Left ventricle myocardium superior (tissue), 1 donor: ENCODE data around the gene ZCCHC7. TPM values are rescaled to one million over a fixed set of nuclear protein-coding genes. Genes with fewer than 3 reads are reported as not detected.

Experiments used
- ATAC-seq: fragments of 200-7000 bp; cut with Tn5 transposase; one replicate; pipeline ENCODE4 v1.9.1; 2020; ENCODE audit warnings: mild to moderate bottlenecking, moderate library complexity
- DNase-seq: peaks from one replicate; pipeline ENCODE4 v3.0.0-alpha.2; 2020
- intact Hi-C: fragments of 100-400 bp; cut with micrococcal nuclease; formaldehyde crosslinking; loops from one replicate; pipeline ENCODE4 v1.11.0; 2022
- total RNA-seq: library from RNA; stranded (reverse); fragmentation: NEBNext Ultra II Directional; extraction: Animal tissue kit (Norgen Biotek cat#: 25700); gene quantifications from one replicate; pipeline ENCODE4 v1.2.1, GENCODE V29; 2021
- donor health status: DM: no; HTN: yes; CAD: no; lungs with severe emphysema.

ZCCHC7 gene
- total RNA-seq, 1 donor from 2014 or later, result 9.0 TPM

- no peak for DNase-seq
- intact Hi-C loops, result no loop called here
- ATAC-seq, result no peak
Observed at GRCh38 chr9:37343724-37344123, 223.3 kb downstream of the ZCCHC7 start.

- ATAC-seq, result no peak
- no peak for DNase-seq
- intact Hi-C loops, result no loop called here
Observed at GRCh38 chr9:37345038-37345437, 224.7 kb downstream of the ZCCHC7 start.

- ATAC-seq (no peak), DNase-seq (no peak)
- intact Hi-C loops, result no loop called here
Observed at GRCh38 chr9:37348917-37349316, 228.5 kb downstream of the ZCCHC7 start.

- intact Hi-C loops, result no loop called here
- DNase-seq, result no peak
- ATAC-seq, result no peak
Observed at GRCh38 chr9:37350486-37351190, 230.3 kb downstream of the ZCCHC7 start.

GRCh38 chr9:37353791-37354190 is 233.4 kb downstream of the ZCCHC7 start:
- DNase-seq (no peak), ATAC-seq (no peak)
- intact Hi-C loops, result no loop called here

- intact Hi-C loops, result no loop called here
- ATAC-seq (no peak), DNase-seq (no peak)
Observed at GRCh38 chr9:37362430-37362829, 242.1 kb downstream of the ZCCHC7 start.

- no peak for DNase-seq
- no peak for ATAC-seq
- intact Hi-C loops, result no loop called here
Observed at GRCh38 chr9:37363124-37363523, 242.8 kb downstream of the ZCCHC7 start.

GRCh38 chr9:37364136-37364535 is 243.8 kb downstream of the ZCCHC7 start:
- ATAC-seq (no peak), DNase-seq (no peak)
- intact Hi-C loops, result no loop called here

GRCh38 chr9:37364751-37365360 is 244.5 kb downstream of the ZCCHC7 start:
- intact Hi-C loops, result no loop called here
- DNase-seq (no peak), ATAC-seq (no peak)

GRCh38 chr9:37369671-37370070 is 249.3 kb downstream of the ZCCHC7 start:
- ATAC-seq (no peak), DNase-seq (no peak)
- intact Hi-C loops, result no loop called here

GRCh38 chr9:37370282-37370681 is 249.9 kb downstream of the ZCCHC7 start:
- intact Hi-C loops, result no loop called here

GRCh38 chr9:37370968-37371563 is 250.7 kb downstream of the ZCCHC7 start:
- DNase-seq, result no peak
- intact Hi-C loops, result no loop called here
- ATAC-seq, result no peak

More at GRCh38 chr9:37370282-37370681, 249.9 kb downstream of the ZCCHC7 start:
- ATAC-seq, result no peak
- DNase-seq, result no peak

- ATAC-seq, result no peak
- DNase-seq, result no peak
- intact Hi-C loops, result no loop called here
Observed at GRCh38 chr9:37371565-37372464, 251.4 kb downstream of the ZCCHC7 start.

GRCh38 chr9:37372839-37373238 is 252.5 kb downstream of the ZCCHC7 start:
- no peak for DNase-seq
- intact Hi-C loops, result no loop called here
- no peak for ATAC-seq

GRCh38 chr9:37373621-37374020 is 253.2 kb downstream of the ZCCHC7 start:
- intact Hi-C loops, result no loop called here
- DNase-seq (no peak), ATAC-seq (no peak)

GRCh38 chr9:37374892-37375291 is 254.5 kb downstream of the ZCCHC7 start:
- DNase-seq (no peak), ATAC-seq (no peak)
- intact Hi-C loops, result no loop called here

- DNase-seq, result no peak
- ATAC-seq, result no peak
- intact Hi-C loops, result no loop called here
Observed at GRCh38 chr9:37377688-37378612, 257.6 kb downstream of the ZCCHC7 start.

GRCh38 chr9:37378613-37379004 is 258.2 kb downstream of the ZCCHC7 start:
- ATAC-seq, result no peak
- DNase-seq, result no peak
- intact Hi-C loops, result no loop called here

GRCh38 chr9:37379835-37380234 is 259.5 kb downstream of the ZCCHC7 start:
- no peak for ATAC-seq
- DNase-seq, result no peak
- intact Hi-C loops, result no loop called here
